Progenitor cell of endocrine pancreas (in vitro differentiated cells): Measurements from ENCODE around the gene KCNH4. TPM values are rescaled to one million over a fixed set of nuclear protein-coding genes. Genes with fewer than 3 reads are reported as not detected.
"Not testable (repeated sequence)": the region's sequence is repeated elsewhere in the genome, so short reads cannot be mapped to it uniquely, and the experiment has no call there.

Source experiments
- DNase-seq: peaks from one replicate; pipeline ENCODE4 v3.0.0; 2021; ENCODE audit warnings: low spot score; ENCODE audit not compliant: unreplicated experiment
- H3K27ac Mint-ChIP-seq: 2 replicates; pipeline ENCODE4 v1.8.0; 2021; ENCODE audit warnings: mild to moderate bottlenecking, moderate library complexity, mixed read lengths
- H3K27me3 Mint-ChIP-seq: 2 replicates; pipeline ENCODE4 v1.8.0; 2021; ENCODE audit warnings: mixed read lengths
- H3K36me3 Mint-ChIP-seq: 2 replicates; pipeline ENCODE4 v1.8.0; 2022; ENCODE audit warnings: mixed read lengths; ENCODE audit not compliant: insufficient read depth
- H3K4me1 Mint-ChIP-seq: 2 replicates; pipeline ENCODE4 v1.8.0; 2021; ENCODE audit warnings: low read depth, mixed read lengths
- H3K4me3 Mint-ChIP-seq: 2 replicates; pipeline ENCODE4 v1.8.0; 2021; ENCODE audit warnings: low read depth, mild to moderate bottlenecking, moderate library complexity, mixed read lengths
- H3K9me3 Mint-ChIP-seq: 2 replicates; pipeline ENCODE4 v1.8.0; 2021; ENCODE audit warnings: low read depth, mixed read lengths
- CTCF ChIP-seq: fragments of 200-600 bp; sonication (generic); IDR thresholded peaks from one replicate; pipeline ENCODE4 v1.5.0; 2021; ENCODE audit warnings: antibody characterized with exemption, mild to moderate bottlenecking; ENCODE audit not compliant: unreplicated experiment
- total RNA-seq: library from RNA; stranded (reverse); gene quantifications from 2 replicates; pipeline ENCODE4 v1.2.1, GENCODE V29; 2021

Gene KCNH4
- total RNA-seq, 1 donor from 2014 or later: not detected

GRCh38 chr17:42221886-42222745, 41.2 kb upstream of the KCNH4 start:
- peak; percentile 55 for TF ChIP-seq CTCF
- Mint-ChIP-seq H3K9me3 (no peaks in the 10 kb centered on the region), H3K27ac (no peak overlapping the region), H3K36me3 (peaks cover 10% of the 10 kb centered on the region), H3K27me3 (no peaks in the 10 kb centered on the region), H3K4me3 (no peak overlapping the region), H3K4me1 (no peaks in the 10 kb centered on the region)
- DNase-seq: no peak

- peaks cover 12% of the 10 kb centered on the region for H3K36me3 Mint-ChIP-seq
- not testable (repeated sequence) for DNase-seq, H3K27ac Mint-ChIP-seq, H3K9me3 Mint-ChIP-seq, H3K27me3 Mint-ChIP-seq, H3K4me3 Mint-ChIP-seq, H3K4me1 Mint-ChIP-seq
Measured at GRCh38 chr17:42219280-42219679, 38.3 kb upstream of the KCNH4 start.

- no peaks in the 10 kb centered on the region for H3K27me3 Mint-ChIP-seq
- H3K36me3 Mint-ChIP-seq: peaks cover 20% of the 10 kb centered on the region
- no peak overlapping the region for H3K4me3 Mint-ChIP-seq
- H3K4me1 Mint-ChIP-seq: no peaks in the 10 kb centered on the region
- no peaks in the 10 kb centered on the region for H3K9me3 Mint-ChIP-seq
- TF ChIP-seq CTCF: no peak
- H3K27ac Mint-ChIP-seq: no peak overlapping the region
- DNase-seq: no peak
Measured at GRCh38 chr17:42214156-42214555, 33.2 kb upstream of the KCNH4 start.

GRCh38 chr17:42212382-42212781, 31.4 kb upstream of the KCNH4 start:
- Mint-ChIP-seq H3K27me3 (no peaks in the 10 kb centered on the region), H3K4me1 (no peaks in the 10 kb centered on the region), H3K27ac (no peak overlapping the region), H3K4me3 (no peak overlapping the region), H3K9me3 (no peaks in the 10 kb centered on the region), H3K36me3 (peaks cover 18% of the 10 kb centered on the region)
- no peak for TF ChIP-seq CTCF
- DNase-seq: no peak

GRCh38 chr17:42211921-42212341, 31.0 kb upstream of the KCNH4 start:
- H3K36me3 Mint-ChIP-seq: peaks cover 16% of the 10 kb centered on the region

GRCh38 chr17:42210046-42210445, 29.1 kb upstream of the KCNH4 start:
- TF ChIP-seq CTCF: no peak
- Mint-ChIP-seq H3K9me3 (no peaks in the 10 kb centered on the region), H3K27ac (no peak overlapping the region), H3K4me1 (no peaks in the 10 kb centered on the region), H3K27me3 (no peaks in the 10 kb centered on the region), H3K4me3 (no peak overlapping the region), H3K36me3 (peaks cover 17% of the 10 kb centered on the region)
- DNase-seq: no peak

More at GRCh38 chr17:42211921-42212341, 31.0 kb upstream of the KCNH4 start:
- not testable (repeated sequence) for H3K27ac Mint-ChIP-seq, H3K9me3 Mint-ChIP-seq, H3K27me3 Mint-ChIP-seq, H3K4me3 Mint-ChIP-seq, H3K4me1 Mint-ChIP-seq, DNase-seq

GRCh38 chr17:42206153-42206612, 25.2 kb upstream of the KCNH4 start:
- not testable (repeated sequence) for H3K27ac Mint-ChIP-seq, DNase-seq, H3K27me3 Mint-ChIP-seq, H3K9me3 Mint-ChIP-seq, H3K4me3 Mint-ChIP-seq, H3K4me1 Mint-ChIP-seq
- peaks cover 26% of the 10 kb centered on the region for H3K36me3 Mint-ChIP-seq
